ENCODE data around the gene ANKHD1. TPM values are rescaled to one million over a fixed set of nuclear protein-coding genes. Genes with fewer than 3 reads are reported as not detected.

Gene ANKHD1
- polyA plus RNA-seq, 4 donors, result 44.2 to 136 (median 61.9) TPM

GRCh38 chr5:140547508-140548299 lies 146.1 kb downstream of the ANKHD1 start, which contains the start of gene EIF4EBP3:
EIF4EBP3 (plus strand) TSS chr5:140547662; CDS start chr5:140547738, 76 bp downstream.
- DNase-seq (peak; percentile 98 to 99), FAIRE-seq (no peak)
- H3K36me3 ChIP-seq (ENCODE audit: control insufficient read depth in 3 of 3, insufficient read depth in 2 of 3, low read depth in 1 of 3, low read length in 3 of 3), result peaks cover 8 to 46% (median 8%) of the 10 kb centered on the region in 3 donors
- peaks cover 8 to 38% (median 20%) of the 10 kb centered on the region in 3 donors for H3K4me1 ChIP-seq (ENCODE audit: control insufficient read depth in 3 of 3, insufficient read depth in 2 of 3, low read depth in 1 of 3, low read length in 2 of 3)
- peak within 1 kb of the TSS; percentile 54 to 61 (median 59) for H3K4me3 ChIP-seq (ENCODE audit: low read depth in 1 of 3, low read length in 3 of 3)
- peak within 1 kb of the TSS; percentile 93 to 99 (median 95) for H3K27ac ChIP-seq (ENCODE audit: low read depth in 1 of 3, low read length in 2 of 3)
- 1 to 2% (median 1%) methylated on average over 49 to 52 of the region's 52 CpGs for WGBS, 3 donors
- H3K9me3 ChIP-seq (ENCODE audit: control insufficient read depth in 2 of 2, insufficient read depth in 1 of 2, low read depth in 1 of 2, low read length in 1 of 2), result no peaks in the 10 kb centered on the region
- no peaks in the 10 kb centered on the region for H3K27me3 ChIP-seq (ENCODE audit: control insufficient read depth in 3 of 3, insufficient read depth in 3 of 3, low read length in 3 of 3)

GRCh38 chr5:140548300-140548688 lies 146.7 kb downstream of the ANKHD1 start:
- Histone ChIP-seq H3K9me3 (ENCODE audit: control insufficient read depth in 2 of 2, insufficient read depth in 1 of 2, low read depth in 1 of 2, low read length in 1 of 2) (no peaks in the 10 kb centered on the region), H3K27ac (ENCODE audit: low read depth in 1 of 3, low read length in 2 of 3) (peak overlapping the region; percentile 93 to 99 (median 95)), H3K4me1 (ENCODE audit: control insufficient read depth in 3 of 3, insufficient read depth in 2 of 3, low read depth in 1 of 3, low read length in 2 of 3) (peaks cover 8 to 35% (median 20%) of the 10 kb centered on the region in 3 donors), H3K36me3 (ENCODE audit: control insufficient read depth in 3 of 3, insufficient read depth in 2 of 3, low read depth in 1 of 3, low read length in 3 of 3) (peaks cover 8 to 46% (median 8%) of the 10 kb centered on the region in 3 donors), H3K4me3 (ENCODE audit: low read depth in 1 of 3, low read length in 3 of 3) (peak overlapping the region; percentile 54 to 61 (median 59)), H3K27me3 (ENCODE audit: control insufficient read depth in 3 of 3, insufficient read depth in 3 of 3, low read length in 3 of 3) (no peaks in the 10 kb centered on the region)
- 3 to 24% (median 7%) methylated on average over 5 of the region's 5 CpGs for WGBS, 3 donors
- FAIRE-seq (no peak), DNase-seq (peak; percentile 78 to 94)

GRCh38 chr5:140548791-140549190 lies 147.2 kb downstream of the ANKHD1 start:
- Histone ChIP-seq H3K4me1 (ENCODE audit: control insufficient read depth in 3 of 3, insufficient read depth in 2 of 3, low read depth in 1 of 3, low read length in 2 of 3) (peaks cover 8 to 30% (median 20%) of the 10 kb centered on the region in 3 donors), H3K4me3 (ENCODE audit: low read depth in 1 of 3, low read length in 3 of 3) (no peak overlapping the region), H3K9me3 (ENCODE audit: control insufficient read depth in 2 of 2, insufficient read depth in 1 of 2, low read depth in 1 of 2, low read length in 1 of 2) (no peaks in the 10 kb centered on the region), H3K36me3 (ENCODE audit: control insufficient read depth in 3 of 3, insufficient read depth in 2 of 3, low read depth in 1 of 3, low read length in 3 of 3) (peaks cover 8 to 44% (median 8%) of the 10 kb centered on the region in 3 donors), H3K27me3 (ENCODE audit: control insufficient read depth in 3 of 3, insufficient read depth in 3 of 3, low read length in 3 of 3) (no peaks in the 10 kb centered on the region), H3K27ac (ENCODE audit: low read depth in 1 of 3, low read length in 2 of 3) (peak overlapping the region; percentile 93 to 99 (median 95))
- 80 to 88% (median 84%) methylated on average over 7 of the region's 7 CpGs for WGBS, 3 donors
- no peak for DNase-seq
- FAIRE-seq, result no peak

- no peaks in the 10 kb centered on the region for H3K27me3 ChIP-seq (ENCODE audit: control insufficient read depth in 3 of 3, insufficient read depth in 3 of 3, low read length in 3 of 3)
- DNase-seq (peak; percentile 37 to 85), FAIRE-seq (no peak)
- 74 to 75% (median 75%) methylated on average over 3 of the region's 3 CpGs for WGBS, 3 donors
- peaks cover 8 to 29% (median 20%) of the 10 kb centered on the region in 3 donors for H3K4me1 ChIP-seq (ENCODE audit: control insufficient read depth in 3 of 3, insufficient read depth in 2 of 3, low read depth in 1 of 3, low read length in 2 of 3)
- no peaks in the 10 kb centered on the region for H3K9me3 ChIP-seq (ENCODE audit: control insufficient read depth in 2 of 2, insufficient read depth in 1 of 2, low read depth in 1 of 2, low read length in 1 of 2)
- peak overlapping the region in 2 of 3 donors; percentile 95 to 99 for H3K27ac ChIP-seq (ENCODE audit: low read depth in 1 of 3, low read length in 2 of 3)
- peaks cover 5 to 41% (median 8%) of the 10 kb centered on the region in 3 donors for H3K36me3 ChIP-seq (ENCODE audit: control insufficient read depth in 3 of 3, insufficient read depth in 2 of 3, low read depth in 1 of 3, low read length in 3 of 3)
- no peak overlapping the region for H3K4me3 ChIP-seq (ENCODE audit: low read depth in 1 of 3, low read length in 3 of 3)
These were observed 147.9 kb downstream of the ANKHD1 start for GRCh38 chr5:140549237-140550144.

- Histone ChIP-seq H3K9me3 (ENCODE audit: control insufficient read depth in 2 of 2, insufficient read depth in 1 of 2, low read depth in 1 of 2, low read length in 1 of 2) (no peaks in the 10 kb centered on the region), H3K4me3 (ENCODE audit: low read depth in 1 of 3, low read length in 3 of 3) (no peak overlapping the region), H3K27ac (ENCODE audit: low read depth in 1 of 3, low read length in 2 of 3) (peak overlapping the region in 2 of 3 donors; percentile 95 to 99), H3K4me1 (ENCODE audit: control insufficient read depth in 3 of 3, insufficient read depth in 2 of 3, low read depth in 1 of 3, low read length in 2 of 3) (peaks cover 8 to 29% (median 23%) of the 10 kb centered on the region in 3 donors), H3K36me3 (ENCODE audit: control insufficient read depth in 3 of 3, insufficient read depth in 2 of 3, low read depth in 1 of 3, low read length in 3 of 3) (peaks cover 5 to 36% (median 8%) of the 10 kb centered on the region in 3 donors), H3K27me3 (ENCODE audit: control insufficient read depth in 3 of 3, insufficient read depth in 3 of 3, low read length in 3 of 3) (no peaks in the 10 kb centered on the region)
- WGBS, 3 donors, result 85 to 90% (median 86%) methylated on average over 11 of the region's 11 CpGs
- FAIRE-seq (no peak), DNase-seq (no peak)
These were observed 148.8 kb downstream of the ANKHD1 start for GRCh38 chr5:140550147-140551079.

- Histone ChIP-seq H3K4me3 (ENCODE audit: low read depth in 1 of 3, low read length in 3 of 3) (no peak overlapping the region), H3K36me3 (ENCODE audit: control insufficient read depth in 3 of 3, insufficient read depth in 2 of 3, low read depth in 1 of 3, low read length in 3 of 3) (peaks cover 5 to 33% (median 8%) of the 10 kb centered on the region in 3 donors), H3K27me3 (ENCODE audit: control insufficient read depth in 3 of 3, insufficient read depth in 3 of 3, low read length in 3 of 3) (no peaks in the 10 kb centered on the region), H3K4me1 (ENCODE audit: control insufficient read depth in 3 of 3, insufficient read depth in 2 of 3, low read depth in 1 of 3, low read length in 2 of 3) (peaks cover 8 to 30% (median 20%) of the 10 kb centered on the region in 3 donors), H3K9me3 (ENCODE audit: control insufficient read depth in 2 of 2, insufficient read depth in 1 of 2, low read depth in 1 of 2, low read length in 1 of 2) (no peaks in the 10 kb centered on the region), H3K27ac (ENCODE audit: low read depth in 1 of 3, low read length in 2 of 3) (no peak overlapping the region)
- DNase-seq (no peak), FAIRE-seq (no peak)
- 71 to 92% (median 75%) methylated on average over 4 of the region's 4 CpGs for WGBS, 3 donors
These were observed 150.2 kb downstream of the ANKHD1 start for GRCh38 chr5:140551872-140552271.

- no peak overlapping the region for H3K27ac ChIP-seq (ENCODE audit: low read depth in 1 of 3, low read length in 2 of 3)
- FAIRE-seq, result no peak
- H3K36me3 ChIP-seq (ENCODE audit: control insufficient read depth in 3 of 3, insufficient read depth in 2 of 3, low read depth in 1 of 3, low read length in 3 of 3), result peaks cover 5 to 36% (median 8%) of the 10 kb centered on the region in 3 donors
- DNase-seq, result no peak
- no peak overlapping the region for H3K4me3 ChIP-seq (ENCODE audit: low read depth in 1 of 3, low read length in 3 of 3)
- no peaks in the 10 kb centered on the region for H3K27me3 ChIP-seq (ENCODE audit: control insufficient read depth in 3 of 3, insufficient read depth in 3 of 3, low read length in 3 of 3)
- H3K9me3 ChIP-seq (ENCODE audit: control insufficient read depth in 2 of 2, insufficient read depth in 1 of 2, low read depth in 1 of 2, low read length in 1 of 2), result no peaks in the 10 kb centered on the region
- H3K4me1 ChIP-seq (ENCODE audit: control insufficient read depth in 3 of 3, insufficient read depth in 2 of 3, low read depth in 1 of 3, low read length in 2 of 3), result peaks cover 6 to 26% (median 8%) of the 10 kb centered on the region in 3 donors
- WGBS, 3 donors, result 54 to 78% (median 57%) methylated on average over 2 of the region's 2 CpGs
These were observed 152.0 kb downstream of the ANKHD1 start for GRCh38 chr5:140553657-140554056.

Measured in small intestine (tissue), 7 donors.